HFF-Myc (cell line): ENCODE measurements around the gene ADD3.

Source experiments
- DNase-seq: peaks from one replicate; pipeline ENCODE4 v3.0.0-alpha.2; 2011; ENCODE audit warnings: low read depth; ENCODE audit errors: extremely low read depth
- H3K4me3 ChIP-seq: replicated peaks from 2 replicates; pipeline ENCODE4 v1.5.1; 2011; ENCODE audit warnings: low read depth, mild to moderate bottlenecking, control low read depth, low read length
- TF ChIP-seq, protein P1 (sequence below): IDR thresholded peaks from 2 replicates; pipeline ENCODE4 v1.5.1; 2012; ENCODE audit warnings: mild to moderate bottlenecking, low read depth, low read length, control low read depth; ENCODE audit errors: missing control alignments

Gene ADD3

DNA sequence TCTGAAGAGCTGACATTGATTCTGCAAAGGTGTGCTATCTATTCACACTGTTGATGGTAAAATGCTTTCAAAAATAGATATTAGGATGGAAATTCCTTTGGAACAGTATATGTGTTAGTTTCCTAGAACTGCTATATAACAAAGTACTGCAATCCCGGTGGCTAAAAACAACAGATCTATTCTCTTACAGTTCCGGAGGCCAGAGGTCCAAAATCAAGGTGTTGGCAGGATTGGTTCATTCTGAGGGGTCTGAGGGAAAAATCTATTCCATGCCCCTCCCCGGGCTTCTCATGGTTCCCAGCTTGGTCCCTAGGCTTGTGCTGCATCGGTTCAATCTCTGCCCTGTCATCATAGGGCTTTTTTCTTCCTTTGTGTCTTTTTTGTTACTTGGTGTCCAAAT lies 79.9 kb downstream of the ADD3 start:
- H3K4me3 ChIP-seq: no peak overlapping the region
- TF ChIP-seq, protein P1, sequence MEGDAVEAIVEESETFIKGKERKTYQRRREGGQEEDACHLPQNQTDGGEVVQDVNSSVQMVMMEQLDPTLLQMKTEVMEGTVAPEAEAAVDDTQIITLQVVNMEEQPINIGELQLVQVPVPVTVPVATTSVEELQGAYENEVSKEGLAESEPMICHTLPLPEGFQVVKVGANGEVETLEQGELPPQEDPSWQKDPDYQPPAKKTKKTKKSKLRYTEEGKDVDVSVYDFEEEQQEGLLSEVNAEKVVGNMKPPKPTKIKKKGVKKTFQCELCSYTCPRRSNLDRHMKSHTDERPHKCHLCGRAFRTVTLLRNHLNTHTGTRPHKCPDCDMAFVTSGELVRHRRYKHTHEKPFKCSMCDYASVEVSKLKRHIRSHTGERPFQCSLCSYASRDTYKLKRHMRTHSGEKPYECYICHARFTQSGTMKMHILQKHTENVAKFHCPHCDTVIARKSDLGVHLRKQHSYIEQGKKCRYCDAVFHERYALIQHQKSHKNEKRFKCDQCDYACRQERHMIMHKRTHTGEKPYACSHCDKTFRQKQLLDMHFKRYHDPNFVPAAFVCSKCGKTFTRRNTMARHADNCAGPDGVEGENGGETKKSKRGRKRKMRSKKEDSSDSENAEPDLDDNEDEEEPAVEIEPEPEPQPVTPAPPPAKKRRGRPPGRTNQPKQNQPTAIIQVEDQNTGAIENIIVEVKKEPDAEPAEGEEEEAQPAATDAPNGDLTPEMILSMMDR: no peak
- no peak for DNase-seq

DNA sequence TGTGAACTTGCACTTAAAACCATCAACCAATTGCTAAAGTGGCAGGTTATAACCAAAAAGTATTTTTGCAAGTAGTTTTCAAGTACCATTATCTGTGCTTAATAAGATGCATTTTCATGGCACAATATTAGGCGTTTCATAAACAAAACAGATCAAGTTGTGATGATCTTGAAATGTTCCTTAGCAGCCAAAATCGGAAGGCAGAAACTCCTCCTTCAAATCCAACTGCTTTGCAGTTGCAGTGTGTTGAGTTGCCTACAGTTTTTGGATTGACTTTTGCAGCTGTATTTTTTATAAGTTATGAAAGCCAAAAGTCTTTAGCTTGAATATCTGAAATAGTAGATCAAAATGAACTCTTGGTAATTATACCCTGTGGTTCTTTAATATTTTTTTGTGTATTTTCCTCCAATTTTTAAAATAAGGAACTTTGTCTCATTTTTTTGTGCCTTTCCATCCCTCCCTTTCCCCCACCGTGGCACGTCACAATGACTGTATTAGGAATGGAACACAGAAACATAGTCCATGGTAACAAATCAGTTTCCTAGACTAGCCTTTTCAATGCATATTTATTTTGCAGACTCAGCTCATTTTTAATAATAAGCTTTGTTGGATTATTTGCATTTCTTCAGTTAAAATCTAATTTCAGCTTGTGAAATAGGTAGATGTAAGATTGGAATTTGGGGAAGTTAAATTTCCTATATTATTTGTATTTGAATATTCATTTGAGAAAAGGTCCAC lies 80.8 kb downstream of the ADD3 start:
- H3K4me3 ChIP-seq: no peak overlapping the region
- TF ChIP-seq, protein P1: no peak
- no peak for DNase-seq

DNA sequence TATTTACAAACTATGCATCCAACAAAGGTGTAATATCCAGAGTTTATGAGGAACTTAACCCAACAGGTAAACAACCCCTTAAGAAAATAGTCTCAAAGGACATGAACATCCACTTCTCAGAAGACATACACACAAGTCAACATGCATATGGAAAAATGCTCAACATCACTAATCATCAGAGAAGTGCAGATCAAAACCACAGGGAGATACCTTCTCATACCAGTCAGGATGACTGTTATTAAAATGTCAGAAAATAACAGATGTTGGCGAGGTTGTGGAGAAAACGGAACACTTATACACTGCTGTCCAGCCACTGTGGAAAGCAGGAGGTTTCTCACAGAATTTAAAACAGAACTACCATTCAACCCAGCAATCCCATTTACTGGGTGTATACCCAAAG lies 84.0 kb downstream of the ADD3 start:
- TF ChIP-seq, protein P1: no peak
- H3K4me3 ChIP-seq: no peak overlapping the region
- no peak for DNase-seq

DNA sequence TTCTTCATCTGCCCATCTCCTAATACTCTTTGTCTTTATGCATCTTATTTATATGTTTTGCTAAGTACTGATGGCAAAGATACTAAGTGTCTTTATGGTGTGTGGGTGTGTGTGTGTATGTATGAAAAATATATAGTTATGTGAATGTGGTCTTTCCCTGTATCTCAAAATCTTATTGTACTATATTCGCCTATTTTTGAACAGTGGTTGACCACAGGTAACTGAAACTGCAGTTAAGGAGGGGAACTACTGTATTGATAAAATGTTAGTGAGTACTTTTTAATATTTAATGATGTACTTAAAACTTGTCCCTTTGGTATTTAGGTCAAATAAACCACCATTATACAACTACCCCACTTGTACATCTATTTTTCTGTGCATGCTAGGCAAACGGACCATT lies 85.9 kb downstream of the ADD3 start:
- DNase-seq: no peak
- TF ChIP-seq, protein P1: no peak
- H3K4me3 ChIP-seq: no peak overlapping the region

DNA sequence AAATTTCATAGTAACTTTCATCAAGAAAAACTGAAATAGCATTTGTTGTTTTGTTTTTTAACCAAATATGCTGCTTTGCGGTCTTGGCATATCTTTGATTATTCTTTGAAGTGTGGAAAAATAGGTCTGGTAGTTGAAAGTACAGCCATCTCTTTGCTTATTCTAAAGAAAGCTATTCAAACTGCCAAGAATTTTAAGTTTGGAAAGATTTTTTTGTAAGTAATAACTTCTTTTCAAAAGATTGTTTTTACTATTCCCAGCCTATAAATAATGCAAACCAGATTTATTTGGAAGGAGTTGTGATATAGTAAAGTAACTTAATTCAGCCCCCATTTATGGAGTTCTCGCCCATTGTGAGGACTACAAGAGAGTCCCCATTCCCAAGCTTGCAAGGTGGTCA lies 87.0 kb downstream of the ADD3 start:
- no peak for DNase-seq
- TF ChIP-seq, protein P1: no peak

DNA sequence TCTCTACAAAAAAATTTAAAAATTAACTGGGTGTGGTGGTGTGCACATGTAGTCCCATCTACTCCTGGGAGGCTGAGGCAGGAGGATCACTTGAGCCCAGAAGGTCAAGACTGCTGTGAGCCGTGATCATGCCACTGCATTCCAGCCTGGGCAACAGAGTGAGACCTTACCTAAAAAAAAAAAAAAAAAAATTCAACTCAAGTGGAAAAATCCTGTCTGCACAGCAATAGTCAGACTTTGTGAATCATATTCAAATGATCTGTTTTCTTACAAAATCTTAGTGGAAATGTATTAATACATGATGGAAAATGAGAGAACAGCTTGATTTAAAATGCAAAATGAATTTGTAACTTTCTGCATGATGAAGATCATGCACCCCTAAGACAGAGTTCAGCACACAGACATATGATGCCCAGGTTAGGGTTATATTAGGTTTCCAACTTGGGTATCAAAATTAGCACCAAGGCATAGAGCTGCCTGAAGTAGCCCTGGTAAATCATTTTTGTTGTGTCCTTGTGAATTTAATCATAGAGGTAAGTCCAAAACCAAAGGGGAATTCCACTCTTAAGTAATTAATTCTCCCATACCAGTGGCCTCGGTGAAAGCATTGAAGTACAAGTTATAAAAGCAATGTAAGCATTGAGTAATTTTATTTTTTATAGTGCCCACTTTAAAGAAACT lies 93.8 kb downstream of the ADD3 start:
- TF ChIP-seq, protein P1: no peak
- H3K4me3 ChIP-seq: no peak overlapping the region
- no peak for DNase-seq

More for the DNA sequence above, 87.0 kb downstream of the ADD3 start:
- H3K4me3 ChIP-seq: no peak overlapping the region
